Ishikawa (cell line): ENCODE measurements around the gene PTPRN2.

Experiments
- EP300 ChIP-seq: IDR thresholded peaks from 2 replicates; pipeline ENCODE4 v1.6.1; 2012; ENCODE audit warnings: borderline replicate concordance
- FOXM1 ChIP-seq: IDR thresholded peaks from 2 replicates; pipeline ENCODE4 v1.6.1; 2012; ENCODE audit warnings: low read depth, borderline replicate concordance

- TF ChIP-seq FOXM1 (no peak), EP300 (no peak)
Measured at GRCh38 chr7:158006841-158007696, 580.6 kb downstream of the PTPRN2 start.
